RWPE2 (cell line): ENCODE data around the gene PCCA.

Experiments used
- ATAC-seq: fragments of 200-7000 bp; cut with Tn5 transposase; 3 replicates; pipeline ENCODE4 v1.9.1; 2021; ENCODE audit warnings: low read depth
- DNase-seq: peaks from one replicate; pipeline ENCODE4 v3.0.0-alpha.2; 2020; ENCODE audit warnings: low spot score
- H3K27ac ChIP-seq: fragments of 450-650 bp; 2 replicates; pipeline ENCODE4 v1.5.1; 2017; ENCODE audit warnings: mild to moderate bottlenecking; ENCODE audit not compliant: poor library complexity, severe bottlenecking
- H3K27me3 ChIP-seq: fragments of 250-450 bp; sonication (Bioruptor Pico); 2 replicates; pipeline ENCODE4 v1.5.1; 2021; ENCODE audit warnings: mild to moderate bottlenecking, moderate library complexity; ENCODE audit not compliant: insufficient read depth, poor library complexity, severe bottlenecking
- H3K36me3 ChIP-seq: fragments of 250-450 bp; sonication (Bioruptor Pico); 2 replicates; pipeline ENCODE4 v1.5.1; 2020; ENCODE audit warnings: low read depth, mild to moderate bottlenecking, moderate library complexity
- H3K4me1 ChIP-seq: fragments of 250-450 bp; sonication (Bioruptor Pico); 2 replicates; pipeline ENCODE4 v1.5.1; 2021; ENCODE audit warnings: mild to moderate bottlenecking, moderate library complexity; ENCODE audit not compliant: insufficient read depth, poor library complexity, severe bottlenecking
- H3K4me3 ChIP-seq: fragments of 250-450 bp; sonication (Bioruptor Pico); 2 replicates; pipeline ENCODE4 v1.5.1; 2021; ENCODE audit warnings: mild to moderate bottlenecking, moderate library complexity; ENCODE audit not compliant: severe bottlenecking
- H3K9me3 ChIP-seq: fragments of 250-450 bp; sonication (Bioruptor Pico); 2 replicates; pipeline ENCODE4 v1.5.1; 2021; ENCODE audit warnings: mild to moderate bottlenecking, moderate library complexity; ENCODE audit not compliant: severe bottlenecking
- CTCF ChIP-seq: fragments of 450-650 bp; IDR thresholded peaks from one replicate; pipeline ENCODE4 v1.5.1; 2017; ENCODE audit warnings: mild to moderate bottlenecking, moderate library complexity; ENCODE audit not compliant: poor library complexity, severe bottlenecking

Gene PCCA

GRCh38 chr13:100528820-100529219 lies 439.9 kb downstream of the PCCA start:
- no peak for TF ChIP-seq CTCF
- no peak for DNase-seq

GRCh38 chr13:100529666-100530377 lies 440.9 kb downstream of the PCCA start:
- Histone ChIP-seq H3K9me3 (no peaks in the 10 kb centered on the region), H3K4me1 (no peaks in the 10 kb centered on the region), H3K4me3 (no peak overlapping the region), H3K27me3 (no peaks in the 10 kb centered on the region), H3K27ac (no peak overlapping the region), H3K36me3 (no peaks in the 10 kb centered on the region)
- TF ChIP-seq CTCF = no peak
- no peak for DNase-seq
- no peak for ATAC-seq

More at GRCh38 chr13:100528820-100529219, 439.9 kb downstream of the PCCA start:
- H3K9me3 ChIP-seq = no peaks in the 10 kb centered on the region
- no peaks in the 10 kb centered on the region for H3K4me1 ChIP-seq
- no peak for ATAC-seq
- no peak overlapping the region for H3K4me3 ChIP-seq
- no peaks in the 10 kb centered on the region for H3K27me3 ChIP-seq
- H3K27ac ChIP-seq = no peak overlapping the region
- H3K36me3 ChIP-seq = no peaks in the 10 kb centered on the region

GRCh38 chr13:100530671-100531213 lies 441.8 kb downstream of the PCCA start:
- no peak for TF ChIP-seq CTCF
- DNase-seq = no peak
- Histone ChIP-seq H3K27me3 (no peaks in the 10 kb centered on the region), H3K9me3 (no peaks in the 10 kb centered on the region), H3K4me1 (no peaks in the 10 kb centered on the region), H3K36me3 (no peaks in the 10 kb centered on the region), H3K27ac (no peak overlapping the region), H3K4me3 (no peak overlapping the region)
- ATAC-seq = no peak

GRCh38 chr13:100532090-100532766 lies 443.3 kb downstream of the PCCA start:
- DNase-seq = no peak
- ATAC-seq = no peak
- no peaks in the 10 kb centered on the region for H3K27me3 ChIP-seq
- no peaks in the 10 kb centered on the region for H3K9me3 ChIP-seq
- no peaks in the 10 kb centered on the region for H3K36me3 ChIP-seq
- no peak overlapping the region for H3K27ac ChIP-seq
- no peak overlapping the region for H3K4me3 ChIP-seq
- TF ChIP-seq CTCF = no peak
- H3K4me1 ChIP-seq = no peaks in the 10 kb centered on the region
